Stimulated activated CD8-positive, alpha-beta memory T cell treated with anti-CD3 and anti-CD28 coated beads, Interleukin-7, amount 100 ng/mL, for 24 hours (primary cell): ENCODE data around the gene NDOR1.

Experiments
- DNase-seq: peaks from one replicate; pipeline ENCODE4 v3.0.0-alpha.2; 2020; ENCODE audit warnings: low read depth

Gene NDOR1

DNA sequence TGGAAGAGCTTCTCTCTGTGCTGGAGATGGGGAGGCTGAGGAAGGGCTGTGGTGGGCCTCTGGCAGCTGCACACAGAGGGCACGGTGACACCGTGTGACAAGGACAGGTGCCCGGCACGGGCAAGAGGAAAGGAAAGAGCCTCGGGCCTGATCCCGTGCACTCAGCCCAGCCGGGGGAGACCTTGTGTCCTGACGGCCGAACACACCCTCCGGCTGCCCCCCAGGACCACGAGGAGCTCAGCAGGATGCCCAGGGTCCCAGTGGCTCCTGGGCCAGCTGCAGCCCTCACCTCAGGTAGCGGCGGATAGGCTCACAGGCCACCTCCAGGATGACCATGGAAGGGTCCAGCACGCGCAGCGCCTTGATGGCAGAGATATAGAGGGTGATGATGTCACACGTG is 22.7 kb upstream of the NDOR1 start:
- no peak for DNase-seq

DNA sequence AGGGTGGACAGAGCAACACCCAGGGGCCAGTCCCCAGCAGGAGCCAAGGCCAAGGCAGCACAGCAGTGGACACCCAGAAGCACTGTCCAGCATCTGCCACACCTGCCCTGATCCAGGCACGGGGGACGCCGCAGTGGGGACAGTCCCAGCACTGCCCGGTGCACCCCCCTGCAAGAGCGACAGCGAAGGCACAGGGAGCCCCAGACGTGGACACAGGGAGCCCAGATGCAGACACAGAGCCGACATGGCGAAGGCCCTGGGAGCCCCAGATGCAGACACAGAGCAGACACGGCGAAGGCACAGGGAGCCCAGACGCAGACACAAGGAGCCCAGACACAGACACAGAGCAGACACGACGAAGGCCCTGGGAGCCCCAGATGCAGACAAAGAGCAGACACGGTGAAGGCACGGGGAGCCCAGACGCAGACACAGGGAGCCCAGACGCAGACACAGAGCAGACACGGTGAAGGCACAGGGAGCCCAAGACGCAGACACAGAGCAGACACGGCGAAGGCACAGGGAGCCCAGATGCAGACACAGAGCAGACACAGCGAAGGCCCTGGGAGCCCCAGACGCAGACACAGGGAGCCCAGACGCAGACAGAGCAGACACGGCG is 21.4 kb upstream of the NDOR1 start:
- DNase-seq, result no peak

DNA sequence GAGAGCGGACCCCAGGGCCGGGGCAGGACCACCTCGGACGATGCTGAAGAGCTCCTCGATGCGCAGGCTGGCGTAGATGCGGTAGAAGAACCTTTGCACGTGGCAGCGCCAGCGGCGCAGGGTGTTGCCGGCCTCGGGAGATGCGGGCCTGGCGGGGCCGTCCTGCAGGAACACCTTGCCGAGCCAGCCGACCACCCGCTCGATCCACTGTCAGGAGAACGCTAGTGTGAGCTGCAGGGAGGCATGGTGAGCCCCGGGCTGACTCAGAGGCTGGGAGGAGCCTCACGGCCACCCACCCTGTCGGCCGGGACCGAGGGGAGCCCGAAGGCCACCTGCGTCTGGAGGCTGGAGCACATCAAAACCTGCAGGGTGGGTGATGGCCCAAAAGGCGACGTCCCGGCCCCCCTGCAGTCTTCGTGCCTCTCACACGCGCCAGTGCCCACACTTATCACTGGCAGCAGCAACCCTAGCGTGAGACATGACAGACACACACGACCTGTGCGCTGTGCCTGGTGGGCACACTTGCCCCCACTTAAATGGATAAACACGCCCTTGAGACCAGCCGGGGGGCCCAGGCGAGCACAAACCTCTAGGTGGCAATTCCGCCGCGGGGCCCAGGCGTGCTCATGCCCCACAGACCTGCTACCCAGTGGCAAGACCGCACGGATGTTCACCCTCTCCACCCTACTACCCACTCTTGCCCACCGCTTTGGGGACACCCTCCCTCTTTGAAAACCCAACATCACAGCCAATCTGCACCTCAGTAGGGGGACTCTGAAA is 20.4 kb upstream of the NDOR1 start:
- no peak for DNase-seq

DNA sequence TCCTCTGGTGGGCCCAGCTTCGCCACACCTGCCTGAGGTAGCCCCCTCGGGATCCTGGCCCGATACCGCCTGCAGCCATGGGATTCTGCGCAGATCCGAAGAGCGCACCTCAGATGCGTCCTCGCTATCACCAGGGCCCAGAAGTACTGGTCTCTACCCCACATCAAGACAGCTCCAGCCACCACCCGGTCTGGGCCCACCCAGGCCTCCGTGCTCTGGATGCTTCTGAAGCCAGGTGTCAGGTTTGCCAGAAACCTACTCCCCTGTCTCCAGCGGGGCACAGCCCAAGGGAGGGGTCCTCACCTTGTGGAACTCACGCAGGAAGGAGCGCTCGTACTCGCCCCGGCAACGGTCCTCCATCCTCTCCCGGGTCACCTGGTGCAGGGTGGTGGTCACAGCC is 19.6 kb upstream of the NDOR1 start:
- no peak for DNase-seq

DNA sequence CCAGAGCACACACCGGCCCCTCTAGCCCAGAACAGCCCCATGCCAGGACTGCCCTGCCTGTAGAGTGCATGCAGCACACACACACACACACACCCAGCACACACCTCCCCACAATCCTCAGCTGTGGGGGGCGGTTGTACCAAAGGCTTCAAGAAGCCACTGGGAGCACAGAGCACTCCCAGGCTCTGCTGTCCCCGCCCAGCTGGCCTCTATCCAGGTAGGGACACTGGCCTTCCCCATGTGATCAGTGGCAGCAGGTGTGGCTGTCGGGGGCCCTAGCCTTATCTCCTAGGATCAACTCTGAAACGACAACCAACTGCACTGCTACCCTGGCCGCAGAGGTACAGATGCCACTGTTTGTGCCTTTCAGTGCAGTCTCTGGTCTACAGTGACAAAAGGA is 19.1 kb upstream of the NDOR1 start:
- DNase-seq, result no peak

DNA sequence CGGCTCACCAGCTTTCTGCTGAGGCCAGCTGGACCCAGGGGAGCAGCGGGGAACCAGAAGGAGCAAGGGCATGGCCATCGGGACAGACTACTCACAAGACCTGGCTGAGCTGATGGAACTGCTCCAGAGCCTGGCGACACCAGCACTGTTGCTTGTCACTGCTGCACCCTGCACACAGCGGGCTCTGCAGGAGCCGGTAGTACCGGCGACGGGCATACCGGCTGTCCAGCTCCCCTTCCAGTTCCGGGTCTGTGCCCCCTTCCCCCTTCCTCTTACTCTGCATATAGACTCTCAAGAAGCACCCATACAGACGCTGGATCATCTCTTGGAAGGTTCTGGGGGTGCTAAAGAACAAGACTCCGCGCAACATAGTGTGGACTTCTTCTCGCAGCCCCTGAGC is 18.1 kb upstream of the NDOR1 start:
- DNase-seq, result no peak

DNA sequence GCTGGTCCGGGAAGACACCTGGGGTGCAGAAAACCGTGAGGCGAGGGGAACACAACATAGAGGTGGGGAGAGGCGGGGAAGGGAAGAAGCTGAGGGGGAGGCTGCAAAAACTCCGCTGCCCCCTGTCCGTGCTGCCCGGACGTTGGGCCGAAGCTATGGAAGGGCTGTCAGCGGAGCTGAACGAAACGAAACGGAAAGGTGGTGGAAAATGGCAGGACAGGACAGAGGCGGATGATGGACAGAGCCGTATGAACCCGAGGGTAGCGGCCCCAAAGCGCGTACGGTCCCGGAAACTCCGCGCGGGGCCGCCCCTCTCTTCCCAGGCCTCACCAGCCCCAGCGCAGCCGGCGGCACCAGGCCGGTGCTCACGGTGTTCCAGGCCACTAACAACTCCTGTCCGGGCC is 17.4 kb upstream of the NDOR1 start:
- no peak for DNase-seq

DNA sequence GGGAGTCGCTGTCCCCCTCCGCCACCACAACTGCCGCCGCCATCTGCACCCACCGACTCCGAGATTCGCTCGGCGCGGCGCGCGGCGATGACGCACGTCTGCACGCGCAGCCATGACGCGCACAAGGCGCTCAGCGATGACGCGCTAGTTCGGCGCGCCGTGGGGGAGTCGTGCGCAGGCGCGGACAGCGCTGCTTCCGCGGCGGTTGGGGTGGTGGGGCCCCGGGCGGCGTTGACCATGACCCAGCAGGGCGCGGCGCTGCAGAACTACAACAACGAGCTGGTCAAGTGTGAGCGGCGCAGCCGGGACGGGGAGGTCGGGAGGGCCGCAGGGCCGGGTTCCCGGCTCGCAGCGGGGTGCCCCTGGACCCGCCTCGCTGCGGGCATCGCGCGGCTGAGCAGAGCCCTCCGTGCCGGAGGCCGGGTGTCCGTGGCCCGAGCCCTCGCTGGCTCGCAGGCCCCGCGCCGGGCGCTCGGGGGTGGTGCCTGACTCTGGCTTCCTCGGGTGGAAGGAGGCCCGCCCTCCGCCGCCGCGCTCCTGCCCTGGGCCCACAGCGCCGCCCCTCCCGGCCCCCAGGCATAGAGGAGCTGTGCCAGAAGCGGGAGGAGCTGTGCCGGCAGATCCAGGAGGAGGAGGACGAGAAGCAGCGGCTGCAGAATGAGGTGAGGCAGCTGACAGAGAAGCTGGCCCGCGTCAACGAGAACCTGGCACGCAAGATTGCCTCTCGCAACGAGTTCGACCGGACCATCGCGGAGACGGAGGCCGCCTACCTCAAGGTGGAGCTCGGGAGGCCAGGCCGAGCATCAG is 16.8 kb upstream of the NDOR1 start, which contains the start of the genes ANAPC2 and SSNA1:
Gene ANAPC2, minus strand, starts transcription at position 71 of the 807 bp plus-strand sequence. Its CDS starts 28 bp downstream, at position 43.
Gene SSNA1, plus strand, starts transcription at position 187 of the 807 bp plus-strand sequence. Its CDS starts 51 bp downstream, at position 238.
- peak; percentile 88 for DNase-seq

DNA sequence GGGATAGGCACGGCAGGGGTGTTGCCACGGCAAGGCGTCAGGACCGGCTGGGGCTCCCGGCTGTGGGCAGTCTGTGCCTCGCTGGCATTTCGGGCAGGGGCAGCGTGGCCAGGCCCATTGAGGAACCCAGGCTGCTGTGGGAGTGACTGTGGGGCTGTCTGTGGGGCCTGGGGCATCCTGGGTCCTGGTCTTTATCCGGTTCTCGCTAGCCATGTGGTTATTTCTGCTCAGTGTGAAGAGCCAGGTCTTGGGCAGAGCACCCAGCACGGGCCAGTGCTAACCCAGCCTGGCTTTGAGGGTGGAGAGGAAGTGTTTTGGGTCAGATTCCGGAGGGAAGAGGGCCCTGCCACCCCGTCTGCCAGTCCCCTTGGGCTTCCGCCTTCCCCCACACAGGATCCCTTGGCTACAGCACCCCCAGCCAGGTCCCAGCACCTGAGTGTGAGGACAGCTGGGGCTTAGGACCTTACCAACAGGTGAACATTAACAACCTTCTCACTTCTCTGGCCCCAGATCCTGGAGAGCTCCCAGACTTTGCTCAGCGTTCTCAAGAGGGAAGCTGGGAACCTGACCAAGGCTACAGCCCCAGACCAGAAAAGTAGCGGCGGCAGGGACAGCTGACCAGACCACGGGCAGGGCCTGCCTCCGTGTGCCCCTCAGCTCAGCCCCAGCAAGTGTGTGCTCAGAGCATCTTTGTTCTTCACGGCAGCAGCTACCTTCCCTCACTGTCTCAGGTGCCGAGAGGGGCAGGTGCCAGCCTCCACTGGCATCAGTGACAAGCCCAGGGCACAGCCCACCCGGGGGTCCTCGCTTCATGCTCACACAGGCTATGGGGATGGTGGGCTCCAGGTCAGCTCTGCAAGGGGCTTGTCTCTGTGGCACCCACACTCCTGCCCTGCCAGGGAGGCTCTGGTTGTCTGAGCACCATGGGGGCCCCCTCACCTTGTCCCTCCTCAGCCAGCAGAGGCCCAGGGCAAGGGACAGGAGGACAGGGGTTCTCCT is 15.9 kb upstream of the NDOR1 start:
- DNase-seq, result no peak

DNA sequence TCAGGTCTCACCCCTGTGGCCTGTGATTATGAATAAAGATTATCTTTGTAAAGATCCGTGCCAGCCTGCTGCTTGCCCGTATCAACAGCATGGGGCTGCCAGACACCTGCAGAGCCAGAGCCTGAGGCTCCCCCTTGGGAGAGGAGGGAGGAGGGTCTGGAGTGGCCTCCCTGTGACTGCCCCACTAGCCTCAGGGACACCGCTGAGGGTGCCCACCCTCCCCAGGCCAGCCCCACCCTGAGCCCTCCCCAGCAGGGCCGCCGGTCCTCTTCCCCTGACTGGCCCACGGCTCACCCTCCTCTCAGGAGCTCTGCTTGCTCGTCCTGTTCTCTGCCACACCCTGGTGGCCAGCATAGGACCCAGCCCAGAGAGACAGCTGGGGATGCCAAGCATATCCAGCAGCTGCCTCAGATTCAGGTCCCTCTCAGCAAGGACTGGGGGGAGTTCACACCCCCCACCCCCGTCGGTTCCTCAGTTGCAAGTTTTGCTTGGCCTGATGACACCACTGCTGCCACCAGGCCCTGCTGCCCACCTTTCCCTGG is 15.1 kb upstream of the NDOR1 start:
- DNase-seq, result no peak

DNA sequence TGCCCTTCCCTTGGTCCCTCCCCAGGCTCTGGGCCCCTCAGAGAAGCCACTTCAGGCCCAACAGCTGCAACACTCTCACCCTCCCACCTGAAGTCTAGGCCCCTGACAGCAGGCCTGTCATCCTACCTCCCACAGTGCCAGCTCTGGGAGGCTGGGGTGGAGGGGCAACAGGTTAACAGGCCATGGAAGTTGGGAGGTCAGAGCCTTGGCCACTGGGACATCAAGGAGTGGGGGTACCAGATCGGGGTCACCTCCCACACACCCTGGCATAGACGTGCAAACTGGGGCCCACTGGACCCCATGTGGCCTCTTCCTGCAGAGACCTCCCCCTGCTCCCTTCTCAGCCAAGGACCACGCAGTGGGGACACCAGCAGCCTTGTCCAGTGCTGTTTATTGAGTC is 14.3 kb upstream of the NDOR1 start:
- no peak for DNase-seq

DNA sequence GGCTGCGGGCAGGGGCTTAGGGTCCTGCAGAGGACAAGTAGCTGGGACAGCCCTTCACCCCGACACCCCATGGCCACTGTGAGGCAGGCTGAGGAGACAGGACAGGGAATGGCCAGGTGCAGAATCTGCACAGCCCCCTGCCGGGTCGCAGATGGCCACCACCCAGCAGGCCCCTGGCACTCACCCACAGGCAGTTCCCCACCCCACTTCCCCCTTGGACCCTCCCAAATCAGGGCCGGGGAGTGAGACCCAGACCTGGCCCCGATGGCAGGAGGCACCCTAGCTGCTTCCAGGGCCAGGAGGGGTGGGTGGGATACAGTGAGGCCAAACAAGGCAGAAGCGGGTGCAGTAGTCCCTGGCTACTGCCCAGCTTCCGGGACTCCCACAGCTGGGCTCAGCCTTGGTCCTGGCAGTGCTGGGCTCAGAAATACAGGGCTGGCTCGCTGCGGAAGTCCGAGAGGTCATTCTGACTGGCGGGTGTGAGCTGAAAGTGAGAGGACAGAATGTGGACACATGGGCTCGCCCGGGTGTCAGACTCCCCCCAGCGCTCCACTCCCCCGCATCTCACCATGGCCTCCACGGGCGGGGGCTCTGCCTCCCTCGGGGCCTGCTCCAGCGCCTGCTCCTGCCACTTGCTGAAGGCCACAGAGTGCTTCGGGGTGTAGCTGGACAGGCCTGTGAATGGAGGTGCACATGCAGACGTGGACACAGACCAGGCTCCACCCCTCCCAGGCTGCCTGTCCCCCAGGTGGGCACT is 13.6 kb upstream of the NDOR1 start:
- DNase-seq, result no peak

DNA sequence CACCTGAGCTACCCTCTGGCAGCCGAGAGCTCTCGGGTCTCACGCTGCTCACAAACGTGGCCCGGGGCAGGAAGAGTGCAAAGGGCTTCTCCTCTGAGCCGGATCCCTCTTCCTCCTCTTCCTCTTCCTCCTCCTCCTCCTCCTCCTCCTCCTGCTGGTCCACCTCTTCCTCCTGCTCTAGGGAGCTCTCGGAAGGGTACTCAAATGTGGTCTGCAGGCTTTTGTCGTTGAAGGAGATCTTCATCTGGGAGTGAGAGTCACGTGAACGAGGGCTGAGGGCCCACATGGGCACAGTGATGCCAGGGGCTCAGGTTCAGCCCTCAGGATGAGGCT is 13.1 kb upstream of the NDOR1 start:
- DNase-seq, result no peak

DNA sequence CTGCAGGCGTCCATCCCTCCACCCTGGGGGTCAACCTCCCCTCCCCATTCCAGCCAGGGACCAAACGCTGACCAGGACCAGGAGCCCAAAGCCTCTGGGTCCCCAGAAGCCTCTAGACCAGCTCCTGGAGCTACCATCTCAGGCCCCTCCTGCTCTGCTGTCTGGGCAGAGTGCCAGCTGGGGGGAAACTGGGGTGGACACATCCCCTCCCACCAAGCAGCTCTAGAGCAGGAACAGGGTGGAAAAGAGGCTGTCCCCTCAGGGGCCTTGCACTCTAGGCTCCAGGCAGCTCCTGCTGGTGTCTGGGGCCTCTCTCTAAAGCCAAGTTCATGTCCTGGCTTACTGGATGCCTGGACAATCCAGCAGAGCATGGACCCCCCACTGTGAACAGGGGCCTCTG is 12.6 kb upstream of the NDOR1 start:
- no peak for DNase-seq

DNA sequence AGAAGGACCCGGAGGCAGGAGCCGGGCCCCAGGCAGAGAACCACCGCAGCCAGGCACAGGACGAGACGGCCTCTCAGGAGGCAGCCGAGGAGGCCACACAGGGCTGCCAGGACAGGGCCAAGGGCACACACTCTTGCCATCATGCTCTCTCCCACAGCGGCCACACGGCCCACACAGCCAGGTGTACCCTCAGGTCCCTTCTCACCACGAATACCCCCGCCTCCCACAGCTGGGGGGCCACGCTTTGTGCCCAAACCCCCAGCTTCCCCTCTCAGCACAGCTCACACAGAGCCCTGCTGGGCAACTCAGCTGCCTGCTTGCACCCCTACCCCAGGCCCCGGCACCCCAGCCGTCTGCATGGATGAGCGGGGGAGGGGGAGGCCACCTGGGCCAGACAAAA is 11.7 kb upstream of the NDOR1 start:
- no peak for DNase-seq

DNA sequence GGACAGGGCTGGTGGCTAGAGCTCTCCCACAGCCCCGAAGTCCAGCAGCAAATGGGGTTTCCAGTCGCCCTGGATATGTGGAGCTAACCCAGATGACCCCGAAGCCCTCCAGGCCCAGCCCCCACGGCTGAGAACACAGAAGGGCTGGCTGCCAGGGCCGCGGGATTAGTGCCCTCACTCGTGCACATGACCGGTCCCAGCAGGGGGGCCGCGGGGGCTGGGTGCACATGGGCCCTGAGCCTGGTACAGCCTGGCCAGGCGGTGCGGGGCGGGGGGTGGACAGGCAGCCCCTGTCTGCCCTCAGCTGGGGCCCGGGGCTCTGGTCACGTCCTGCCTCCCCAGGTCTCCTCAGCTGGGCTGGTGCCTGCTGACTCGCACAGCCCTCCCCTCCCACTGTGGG is 11.1 kb upstream of the NDOR1 start:
- no peak for DNase-seq

DNA sequence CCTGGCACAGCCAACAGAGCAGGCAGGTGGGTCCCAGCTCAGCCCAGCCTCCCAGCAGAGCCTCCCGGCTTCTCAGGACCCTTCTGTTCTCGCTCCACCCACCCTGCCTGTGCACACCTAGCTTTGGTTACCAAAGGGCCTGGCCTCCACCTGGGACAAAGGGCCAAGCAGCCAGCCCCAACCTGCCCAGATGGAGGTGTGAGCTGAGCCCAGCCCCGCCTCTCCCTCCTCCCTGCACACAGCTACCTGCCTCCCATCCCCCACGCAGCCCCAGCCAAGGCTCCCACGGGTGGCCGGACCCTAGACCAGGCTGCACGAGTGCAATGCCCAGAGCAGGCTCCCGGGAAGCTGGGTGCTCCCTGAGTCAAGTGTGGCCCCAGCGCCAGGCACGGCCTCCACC is 10.6 kb upstream of the NDOR1 start:
- no peak for DNase-seq

DNA sequence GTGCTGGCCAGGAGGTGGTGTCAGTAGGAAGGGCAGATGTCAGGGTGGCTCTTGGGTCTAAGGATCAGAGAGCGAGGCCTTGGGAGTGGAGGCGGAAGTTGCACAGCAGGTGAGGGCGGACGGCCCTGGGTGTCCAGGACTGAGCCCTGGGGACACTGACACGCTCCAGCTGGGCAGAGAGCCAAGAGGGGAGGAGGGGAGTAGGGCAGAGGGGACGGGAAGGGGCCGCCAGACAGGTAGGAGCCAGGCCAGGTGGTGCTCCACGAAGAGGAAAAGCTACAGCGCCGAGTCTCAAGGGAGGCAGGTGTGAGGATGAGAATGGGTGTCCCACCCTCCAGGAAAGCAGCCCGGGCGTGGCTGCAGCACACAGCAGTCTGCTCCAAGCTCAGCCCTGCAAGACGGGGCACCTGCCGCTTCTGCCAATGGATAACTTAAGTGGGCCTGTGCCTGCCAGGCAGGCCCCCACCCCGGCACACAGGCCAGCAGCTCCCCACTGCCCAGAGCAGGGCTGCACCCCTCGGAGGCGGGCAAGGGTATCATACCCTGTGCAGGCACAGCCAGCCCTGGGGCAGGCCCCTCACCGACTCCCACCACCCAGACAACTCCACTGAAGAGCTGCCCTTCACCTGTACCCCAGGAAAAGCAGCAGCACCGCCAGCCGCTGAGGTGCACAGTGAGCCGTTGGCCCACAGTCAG is 9.8 kb upstream of the NDOR1 start:
- no peak for DNase-seq

DNA sequence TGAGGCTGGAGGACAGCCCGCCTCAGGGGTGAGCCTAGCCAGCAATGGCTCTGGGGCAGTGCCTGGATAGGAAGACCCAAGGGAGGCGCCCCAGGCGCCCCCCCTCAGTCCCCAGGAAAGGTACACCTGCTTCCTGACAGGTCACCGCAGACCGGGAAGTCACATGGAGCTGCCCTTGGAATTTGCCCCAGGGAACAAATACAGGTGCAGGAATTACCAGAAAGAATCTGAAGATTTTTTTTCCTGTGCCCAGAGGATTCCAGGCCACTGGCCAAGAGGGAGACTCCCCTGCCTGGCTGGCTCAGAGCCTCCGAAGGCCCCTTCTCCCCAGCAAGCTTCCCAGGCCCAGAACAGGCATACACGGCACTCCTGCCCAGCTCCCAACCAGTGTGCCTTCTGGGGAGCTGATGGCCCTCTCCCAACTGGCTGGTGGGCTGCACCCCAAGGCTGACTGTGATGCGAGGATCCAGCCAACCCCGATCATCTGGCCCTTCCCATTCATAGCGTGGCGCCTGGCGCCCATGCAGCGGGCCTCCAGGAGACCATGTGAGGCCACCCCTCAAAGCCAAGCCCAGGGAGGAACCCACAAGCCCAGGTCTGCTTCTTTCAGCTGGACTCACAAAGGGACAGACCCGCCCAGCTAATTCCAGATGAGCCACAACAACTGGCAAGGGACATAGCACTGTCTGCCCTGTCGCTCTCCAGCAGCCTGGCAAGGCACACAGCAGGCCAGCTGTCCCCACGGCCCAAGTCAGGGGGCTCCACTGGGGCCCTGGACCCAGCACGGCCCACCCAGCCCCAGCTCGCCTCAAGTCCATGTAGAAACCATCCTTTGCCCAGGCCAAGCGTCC is 7.2 kb upstream of the NDOR1 start:
- DNase-seq, result no peak
